ENCODE measurements around the gene DNAI1.
"Not testable (repeated sequence)": the region's sequence is repeated elsewhere in the genome, so short reads cannot be mapped to it uniquely, and the experiment has no call there.

DNAI1 gene

DNA sequence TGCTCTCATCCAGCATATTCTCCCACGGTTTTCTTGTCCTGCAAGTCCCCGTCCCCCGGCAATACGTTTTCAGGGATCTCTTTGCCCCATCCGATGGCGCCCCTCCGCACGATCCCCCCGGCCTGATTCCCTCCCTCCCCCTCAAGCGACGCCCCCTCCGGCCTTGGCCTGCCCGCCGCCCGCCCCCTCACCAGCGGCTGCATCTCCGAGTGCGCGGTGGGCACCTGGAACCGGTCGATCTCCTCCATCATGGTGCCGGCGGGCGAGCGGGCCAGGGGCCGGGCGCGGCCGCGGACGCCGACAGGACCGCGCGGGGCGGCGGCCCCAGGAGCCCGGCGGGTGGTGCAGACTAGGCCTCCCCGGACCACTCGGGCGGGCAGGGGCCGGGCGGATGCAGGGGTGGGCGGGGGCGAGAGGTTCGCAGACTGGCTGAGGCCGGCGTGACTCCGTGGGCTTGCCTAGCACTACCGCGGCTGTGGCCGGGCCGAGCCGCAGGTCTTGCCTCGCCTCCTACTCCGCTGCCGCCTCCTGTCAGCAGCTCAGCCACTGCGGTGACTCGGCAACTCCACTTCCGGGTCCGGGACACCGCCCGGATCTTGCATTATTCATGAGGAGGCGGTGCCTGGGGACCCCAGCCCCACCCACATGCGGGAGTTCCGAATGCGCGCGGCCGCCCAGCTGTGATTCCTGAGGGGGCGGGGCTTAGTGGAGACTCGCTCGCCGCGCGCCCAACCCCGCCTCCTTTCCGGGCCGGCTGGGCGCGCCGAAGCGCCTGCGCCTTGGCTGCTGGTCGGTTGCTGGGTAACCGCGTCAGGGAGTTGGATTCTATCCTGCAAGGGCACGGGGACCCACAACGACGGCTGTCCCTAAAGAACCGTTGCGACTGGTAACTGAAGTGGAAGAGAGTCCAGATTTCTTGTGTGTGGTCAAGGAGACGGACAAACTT lies at the start of gene DNAI1, which contains the start of gene FAM219A:
DNAI1 (plus strand) TSS at position 793 of the 946 bp plus-strand sequence. CDS start 201 bp downstream, outside the sequence.
FAM219A (minus strand) TSS at position 558 of the 946 bp plus-strand sequence; CDS start at position 251, 307 bp downstream.
- peak; percentile 97 for DNase-seq

DNA sequence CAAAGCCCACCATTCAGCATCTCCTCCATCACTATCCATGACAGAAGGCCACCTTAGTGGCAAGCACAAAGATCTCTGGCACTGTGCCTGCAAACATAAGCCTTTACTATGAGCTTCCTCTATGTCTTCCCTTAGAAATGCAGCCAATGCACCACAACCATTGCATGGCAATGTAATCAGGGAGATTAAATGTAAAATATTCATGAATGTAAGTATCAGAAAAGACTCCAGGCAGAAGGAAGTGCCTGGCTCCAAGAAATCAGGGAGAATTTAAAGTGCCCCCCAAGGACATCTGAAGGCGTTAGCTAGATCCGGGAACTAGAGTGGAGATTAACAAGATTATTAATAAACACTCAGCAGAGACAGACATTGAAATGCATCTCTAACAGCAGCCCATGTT lies 49.5 kb upstream of the DNAI1 start:
- DNase-seq = no peak

DNA sequence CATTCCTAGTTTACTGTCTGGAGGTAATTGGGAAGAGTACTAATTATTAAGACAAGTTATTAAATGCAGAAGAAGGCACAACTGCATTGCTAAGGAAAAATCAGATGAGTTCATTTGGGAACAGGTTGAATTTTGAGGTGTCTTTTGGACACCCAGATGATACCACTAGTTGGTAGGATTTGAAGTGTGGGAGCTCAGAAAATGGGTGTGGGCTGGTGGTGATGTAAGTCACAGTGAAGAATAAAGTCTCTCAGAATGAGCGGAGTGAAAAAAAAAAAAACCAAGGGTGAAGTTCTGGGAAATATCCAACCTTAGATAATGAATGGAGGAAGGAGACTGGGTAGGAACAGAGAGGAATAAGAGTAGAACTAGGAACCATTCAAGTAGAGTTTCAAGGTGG lies 46.3 kb upstream of the DNAI1 start:
- DNase-seq = no peak

DNA sequence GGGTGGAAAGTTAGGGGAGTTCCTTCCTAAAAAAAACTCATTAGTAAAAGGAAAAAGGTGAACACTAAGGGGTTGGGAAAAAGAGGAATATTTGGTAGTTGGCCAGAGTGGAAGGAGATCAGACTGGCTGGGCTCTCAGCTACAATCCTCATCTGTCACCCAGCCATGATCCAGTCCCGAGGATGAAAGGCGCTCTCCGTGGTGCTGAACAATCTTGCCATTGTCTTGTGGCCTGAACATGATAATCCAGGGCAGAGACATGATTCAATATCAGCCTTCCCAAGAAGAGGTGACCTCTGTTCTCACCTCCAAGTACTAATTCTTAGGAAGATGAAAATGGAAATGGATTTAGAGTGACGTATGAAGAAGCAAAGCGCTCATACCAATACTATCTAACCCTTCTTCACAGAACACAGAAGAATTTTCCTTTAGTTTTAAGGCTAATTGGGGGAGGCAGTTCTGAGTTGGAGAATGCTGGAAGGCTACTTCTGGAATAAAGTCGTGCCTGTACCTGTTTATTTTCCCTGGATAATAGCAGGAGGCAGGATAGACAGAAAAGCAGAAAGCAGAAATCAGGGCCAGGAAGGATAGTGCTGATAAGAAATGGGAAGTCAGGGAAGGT lies 45.3 kb upstream of the DNAI1 start:
- no peak for DNase-seq

DNA sequence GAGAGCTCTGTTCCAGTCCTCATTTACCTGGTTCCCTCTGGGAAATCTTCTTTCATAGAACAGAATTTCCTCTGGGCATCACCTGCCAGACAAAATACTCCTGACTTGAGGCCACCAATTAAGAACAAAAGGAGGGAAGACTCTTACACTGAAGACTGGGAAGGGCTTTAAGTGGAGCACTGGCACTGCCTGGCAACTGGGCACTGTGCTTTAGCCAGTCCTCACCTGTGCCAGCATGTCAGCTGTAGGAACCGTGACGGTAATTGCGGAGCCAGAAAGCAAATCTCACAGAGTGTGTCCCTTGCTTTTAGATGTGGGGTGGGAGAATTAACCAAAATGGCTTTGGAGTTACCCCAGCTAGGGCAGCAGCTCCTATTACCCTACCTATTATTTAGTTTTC lies 40.9 kb upstream of the DNAI1 start:
- no peak for DNase-seq

DNA sequence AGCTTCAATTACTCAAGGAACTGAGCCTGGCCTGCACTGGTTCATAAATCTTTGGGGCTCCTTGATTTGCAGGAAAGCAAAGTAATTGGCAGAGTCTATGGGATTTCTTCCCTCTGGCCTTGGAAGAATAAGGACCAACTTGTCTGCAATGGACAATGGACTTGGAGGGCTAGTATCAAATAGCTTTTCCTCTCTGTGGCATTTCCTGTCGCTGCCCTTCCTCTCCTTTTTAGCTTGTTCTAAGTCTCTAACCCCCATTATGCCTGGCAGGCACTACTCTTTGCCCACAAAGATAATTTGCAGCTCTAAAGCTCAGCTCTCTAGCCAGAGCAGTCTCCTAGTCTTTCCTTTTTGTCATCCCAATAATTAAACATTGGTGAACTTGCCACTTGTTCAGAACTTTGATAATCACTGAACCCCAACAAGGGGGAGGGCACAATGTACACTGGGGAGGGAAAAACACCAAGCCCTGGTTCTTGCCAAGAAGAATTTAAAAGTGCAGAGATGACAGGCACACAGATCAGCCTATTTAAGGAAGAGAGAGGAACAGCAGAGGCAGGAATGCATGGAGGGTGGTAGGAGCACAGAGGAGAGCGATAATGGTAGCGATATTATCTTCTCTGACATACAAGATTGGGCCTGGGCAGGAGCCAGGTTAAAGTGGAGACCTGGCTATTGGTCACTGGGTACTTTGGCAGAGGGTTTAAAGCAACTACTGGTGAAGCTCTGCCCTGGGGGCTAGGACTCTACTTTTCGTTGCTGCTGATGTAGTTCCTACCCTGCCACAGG lies 38.7 kb upstream of the DNAI1 start:
- no peak for DNase-seq

DNA sequence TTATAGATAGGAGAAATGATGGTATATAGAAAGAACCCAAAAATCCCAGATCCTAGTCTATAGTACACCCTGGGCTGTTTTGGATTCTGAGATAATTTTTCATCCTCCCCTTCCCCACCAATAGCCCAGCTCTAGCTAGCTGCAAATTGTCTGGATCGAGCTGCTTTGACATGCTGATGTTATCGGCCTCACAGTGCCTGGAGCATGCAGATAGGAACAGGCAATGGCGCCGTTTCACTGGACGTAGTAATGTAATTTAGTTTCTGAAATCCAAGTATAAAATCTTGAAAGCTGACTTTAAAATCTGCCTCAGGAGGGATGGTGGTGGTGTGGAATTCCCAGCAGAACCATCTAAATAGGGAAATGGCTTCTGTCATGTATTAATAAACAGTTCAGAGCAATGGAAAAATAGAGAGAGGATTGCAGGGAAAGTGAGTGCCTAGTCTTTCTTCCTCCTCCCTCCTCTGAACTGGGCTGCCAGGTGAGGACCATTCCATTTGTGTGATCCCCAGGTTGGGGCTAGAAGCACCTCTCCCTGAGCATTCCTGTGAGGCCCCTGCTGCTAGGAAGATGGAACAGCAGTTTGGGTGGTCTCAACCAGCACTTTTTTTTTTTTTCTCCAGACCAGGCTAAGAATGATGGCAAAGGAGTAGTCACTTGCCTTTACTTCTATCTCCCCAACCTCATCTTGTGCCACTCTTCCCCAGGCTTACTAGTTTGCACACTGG lies 32.1 kb upstream of the DNAI1 start:
- no peak for DNase-seq

DNA sequence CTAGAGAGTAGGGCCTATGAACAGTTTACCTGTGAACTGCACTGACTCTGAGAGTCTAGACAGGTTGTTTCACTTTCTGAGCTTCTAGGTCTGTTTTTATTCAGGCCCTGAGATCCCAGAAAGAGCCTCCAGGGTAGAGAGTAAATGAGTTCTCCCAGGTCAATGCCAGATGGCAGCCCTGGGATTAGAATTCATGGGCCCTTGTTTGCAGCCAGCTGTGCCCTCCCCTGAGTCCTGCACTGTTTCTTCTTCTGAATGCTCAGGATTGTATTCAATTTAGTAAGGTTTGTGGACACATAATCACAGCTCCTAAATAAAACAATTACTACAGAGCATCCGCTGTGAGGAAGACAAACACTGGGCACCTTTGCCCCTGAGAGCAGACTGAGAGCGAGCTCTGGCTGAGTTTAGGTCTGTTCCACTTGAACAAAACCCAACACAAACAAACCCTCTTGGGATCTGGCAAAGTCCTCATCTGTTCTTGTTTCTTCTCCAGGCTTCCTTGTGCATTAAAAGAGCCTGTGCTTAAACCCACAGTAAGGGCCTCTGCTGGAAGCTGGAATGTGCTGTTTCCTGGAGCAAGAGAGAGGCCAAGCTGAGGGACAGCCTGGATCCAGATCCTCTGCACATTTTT lies 30.2 kb upstream of the DNAI1 start:
- no peak for DNase-seq

DNA sequence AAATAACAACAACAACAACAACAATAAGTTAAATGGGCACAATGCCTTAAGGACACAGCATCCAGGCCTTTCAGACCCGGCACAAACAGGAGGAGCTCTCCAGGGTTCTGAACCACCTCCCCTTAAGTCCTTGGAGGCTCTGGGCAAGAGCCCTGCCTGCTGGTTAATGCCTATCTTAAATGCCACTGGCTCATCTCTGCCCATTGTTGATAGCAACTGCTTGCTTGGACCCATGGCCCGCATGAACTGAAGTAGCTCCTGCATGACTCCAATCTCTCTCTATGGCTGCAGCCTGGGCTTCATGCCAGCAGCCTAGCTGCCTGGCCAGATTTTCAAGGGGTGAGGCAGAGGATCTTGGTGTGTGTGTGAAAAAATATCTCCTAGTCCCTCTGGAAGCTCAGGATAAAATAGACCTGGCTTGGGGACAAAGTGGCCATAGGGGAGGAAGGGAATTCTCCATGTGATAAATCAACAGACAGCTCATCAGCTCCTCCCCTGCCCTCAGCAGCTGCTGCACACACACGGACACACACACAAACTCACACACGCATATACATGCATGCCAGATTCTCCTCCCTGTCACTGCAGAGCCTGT lies 27.7 kb upstream of the DNAI1 start:
- peak; percentile 50 for DNase-seq

DNA sequence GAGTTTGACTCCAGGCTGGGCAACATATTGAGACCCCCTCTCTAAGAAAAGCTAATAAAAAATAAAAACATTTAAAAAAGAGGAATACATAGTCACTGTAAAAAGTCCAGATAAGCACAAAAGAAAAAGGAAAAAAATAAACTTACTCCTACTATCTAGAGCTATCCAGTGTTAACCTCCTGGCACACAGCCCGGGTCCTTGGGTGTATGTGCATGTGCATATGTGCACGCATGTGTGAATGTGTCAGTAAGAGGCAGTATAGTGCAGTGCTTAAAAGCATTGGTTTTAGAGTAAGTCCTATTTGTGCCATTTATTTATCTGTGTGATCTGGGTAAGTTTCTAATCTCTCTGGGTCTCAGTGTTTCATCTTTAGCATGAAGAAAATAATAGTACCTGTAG lies 26.9 kb upstream of the DNAI1 start:
- no peak for DNase-seq

DNA sequence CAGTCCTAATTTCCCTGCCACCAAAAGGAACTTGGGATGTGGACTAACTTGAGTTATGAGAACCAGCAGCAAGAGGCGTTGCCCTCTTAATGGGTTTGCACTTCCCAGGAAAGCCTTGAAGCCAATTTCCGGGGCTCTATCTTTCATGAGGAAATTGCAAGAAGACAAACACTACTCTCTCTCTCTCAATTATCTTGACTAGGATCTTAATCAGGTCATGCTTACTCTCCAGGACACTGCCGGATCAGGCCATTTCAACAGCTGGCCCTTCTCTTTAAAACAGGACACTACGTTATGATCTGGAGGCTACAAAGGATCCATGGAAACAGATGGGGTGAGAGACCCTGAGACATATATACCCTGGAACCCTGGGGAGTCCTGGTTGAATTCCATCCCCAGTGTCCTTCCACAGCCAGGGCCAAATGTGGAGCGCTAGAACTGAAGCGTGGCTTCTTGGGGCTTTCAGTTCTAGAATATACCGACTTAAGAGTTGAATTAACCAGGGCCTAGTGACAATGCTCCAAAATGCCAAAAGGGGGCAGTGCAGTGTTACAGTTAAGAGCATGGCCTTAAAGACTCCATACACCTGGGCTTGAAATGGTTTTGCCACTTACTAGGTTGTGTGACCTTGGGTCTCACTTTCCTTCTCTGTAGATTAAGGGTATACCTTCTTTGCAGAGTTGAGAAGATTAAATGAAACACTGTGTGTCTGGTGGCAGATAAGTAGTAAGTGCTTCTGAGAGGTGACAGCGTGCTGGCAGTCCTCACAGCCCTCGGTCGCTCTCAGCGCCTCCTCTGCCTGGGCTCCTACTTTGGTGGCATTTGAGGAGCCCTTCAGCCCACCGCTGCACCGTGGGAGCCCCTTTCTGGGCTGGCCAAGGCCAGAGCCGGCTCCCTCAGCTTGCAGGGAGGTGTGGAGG lies 21.3 kb upstream of the DNAI1 start:
- DNase-seq = peak; percentile 14

DNA sequence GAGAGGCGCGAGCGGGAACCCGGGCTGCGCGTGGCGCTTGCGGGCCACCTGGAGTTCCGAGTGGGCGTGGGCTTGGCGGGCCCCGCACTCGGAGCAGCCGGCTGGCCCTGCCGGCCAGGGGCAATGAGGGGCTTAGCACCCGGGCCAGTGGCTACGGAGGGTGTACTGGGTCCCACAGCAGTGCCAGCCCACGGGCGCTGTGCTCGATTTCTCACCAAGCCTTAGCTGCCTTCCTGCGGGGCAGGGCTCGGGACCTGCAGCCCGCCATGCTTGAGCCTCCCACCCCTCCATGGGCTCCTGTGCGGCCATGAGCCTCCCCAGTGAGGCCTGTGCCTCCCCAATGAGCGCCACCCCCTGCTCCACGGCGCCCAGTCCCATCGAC lies 20.7 kb upstream of the DNAI1 start:
- DNase-seq = not testable (repeated sequence)

DNA sequence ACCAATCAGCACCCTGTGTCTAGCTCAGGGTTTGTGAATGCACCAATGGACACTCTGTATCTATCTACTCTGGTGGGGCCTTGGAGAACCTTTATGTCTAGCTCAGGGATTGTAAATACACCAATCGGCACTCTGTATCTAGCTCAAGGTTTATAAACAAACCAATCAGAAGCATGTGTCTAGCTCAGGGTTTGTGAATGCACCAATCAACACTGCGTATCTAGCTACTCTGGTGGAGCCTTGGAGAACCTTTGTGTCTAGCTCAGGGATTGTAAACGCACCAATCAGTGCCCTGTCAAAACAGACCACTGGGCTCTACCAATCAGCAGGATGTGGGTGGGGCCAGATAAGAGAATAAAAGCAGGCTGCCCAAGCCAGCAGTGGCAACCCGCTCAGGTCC lies 20.1 kb upstream of the DNAI1 start:
- DNase-seq = not testable (repeated sequence)

DNA sequence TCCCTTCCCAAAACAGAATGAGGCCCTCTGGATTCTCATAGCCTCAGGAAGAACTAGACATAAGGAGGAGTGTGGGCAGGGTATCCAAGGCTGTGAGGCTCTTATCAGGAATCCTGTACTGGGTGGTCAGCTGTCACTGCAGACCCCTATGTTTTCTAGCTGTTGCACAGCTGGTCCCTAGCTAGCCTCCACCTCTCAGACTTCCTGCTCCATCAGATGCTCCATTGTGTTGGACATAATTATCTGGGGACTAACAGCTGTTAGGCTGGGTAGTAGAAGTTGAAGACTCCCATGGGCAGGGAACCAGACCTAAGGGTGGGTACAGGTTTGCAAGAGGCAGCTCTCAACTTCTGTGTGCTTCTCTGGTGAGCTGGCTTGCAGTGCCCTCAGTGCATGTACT lies 18.6 kb upstream of the DNAI1 start:
- no peak for DNase-seq

DNA sequence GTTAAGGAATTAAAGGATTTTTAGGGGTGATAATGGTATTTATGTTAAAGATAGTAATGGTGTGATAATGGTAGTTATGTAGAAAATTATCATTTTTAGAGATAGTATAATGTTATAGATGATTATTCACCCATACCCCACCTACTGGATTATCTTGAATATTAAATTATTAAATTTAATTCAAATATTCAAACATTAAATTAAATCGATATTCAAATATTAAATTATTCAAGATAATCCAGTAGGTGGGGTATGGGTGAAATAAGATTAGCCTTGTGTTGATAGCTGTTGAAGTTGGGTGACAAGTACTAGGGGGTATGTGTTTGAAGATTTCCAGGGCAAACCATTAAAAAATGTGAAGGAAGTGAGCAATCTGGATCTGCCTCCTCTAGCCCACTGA lies 15.8 kb upstream of the DNAI1 start:
- no peak for DNase-seq

DNA sequence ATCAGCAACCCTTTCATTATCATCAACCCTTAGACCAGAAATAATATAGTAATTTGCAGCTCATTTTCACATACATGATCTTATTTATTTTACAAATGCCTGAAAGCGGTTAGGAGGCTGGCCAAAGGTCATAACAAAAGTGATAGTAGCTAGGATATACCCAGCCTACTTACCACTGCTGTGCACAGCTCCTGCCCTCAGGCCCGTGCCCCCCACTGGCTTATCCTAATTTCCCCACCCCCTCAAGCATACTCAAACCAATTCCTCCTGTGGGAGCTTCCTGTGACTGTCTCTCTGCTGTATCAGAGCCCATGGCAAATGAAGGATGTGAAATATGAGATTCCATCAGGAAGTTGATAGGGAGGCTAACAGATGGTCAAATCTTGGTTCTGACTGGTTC lies 15.1 kb upstream of the DNAI1 start:
- DNase-seq = no peak

DNA sequence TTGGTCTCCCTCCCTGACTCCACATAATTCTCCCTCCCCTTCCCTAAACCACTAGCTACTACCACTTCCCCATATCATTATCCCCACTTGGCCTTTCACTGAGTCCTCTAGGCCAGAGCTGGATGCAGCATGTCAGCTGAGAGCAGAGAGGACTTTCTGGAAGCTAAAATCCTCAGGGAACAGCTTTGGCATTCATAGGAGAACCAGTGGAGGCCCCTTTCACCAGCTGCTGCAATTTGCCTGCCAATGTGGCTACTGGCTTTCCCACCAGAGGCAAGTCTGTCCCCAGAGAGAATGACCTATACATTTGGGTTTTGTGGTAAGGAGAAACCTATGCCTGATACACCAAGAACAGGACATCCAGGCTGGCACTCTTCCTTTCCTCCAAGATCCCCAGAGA lies 14.6 kb upstream of the DNAI1 start:
- DNase-seq = no peak

DNA sequence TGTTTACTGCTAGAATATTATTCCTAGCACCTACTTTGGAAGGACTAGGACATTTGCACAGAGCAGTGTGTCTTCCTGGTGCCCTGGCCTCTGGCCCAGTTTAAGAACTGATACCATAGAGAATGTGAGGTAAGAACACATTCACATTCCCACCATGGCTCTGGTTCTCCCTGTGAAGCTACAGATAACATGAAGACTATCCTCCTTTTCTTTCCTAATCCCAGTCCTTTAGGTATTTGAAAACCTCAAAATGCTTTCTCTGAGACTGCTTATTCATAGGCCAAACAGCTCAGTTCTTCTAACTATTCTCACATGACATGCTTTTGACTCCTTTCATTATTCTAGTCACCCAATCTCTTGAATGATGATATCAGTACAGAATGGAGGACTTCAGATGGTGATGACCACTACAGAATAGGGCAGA lies 12.1 kb upstream of the DNAI1 start:
- DNase-seq = no peak

DNA sequence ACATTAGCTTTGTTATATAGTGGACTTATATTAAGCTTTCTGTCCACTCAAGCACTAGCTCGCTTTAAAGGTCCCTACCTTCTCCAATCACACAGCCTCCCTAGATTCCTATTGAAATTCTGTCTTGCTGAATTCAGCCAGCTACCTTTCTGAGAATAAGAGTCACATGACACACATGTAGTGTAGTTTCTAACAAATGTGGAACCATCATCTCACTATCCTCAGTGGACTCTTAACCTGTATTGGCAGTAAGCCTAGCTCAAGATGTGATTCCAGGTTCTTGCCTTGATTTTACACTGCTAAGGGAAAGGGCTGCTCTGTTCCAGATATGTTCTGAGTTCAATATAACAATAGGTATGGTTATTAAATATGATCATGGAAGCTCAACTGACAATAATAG lies 11.7 kb upstream of the DNAI1 start:
- no peak for DNase-seq

DNA sequence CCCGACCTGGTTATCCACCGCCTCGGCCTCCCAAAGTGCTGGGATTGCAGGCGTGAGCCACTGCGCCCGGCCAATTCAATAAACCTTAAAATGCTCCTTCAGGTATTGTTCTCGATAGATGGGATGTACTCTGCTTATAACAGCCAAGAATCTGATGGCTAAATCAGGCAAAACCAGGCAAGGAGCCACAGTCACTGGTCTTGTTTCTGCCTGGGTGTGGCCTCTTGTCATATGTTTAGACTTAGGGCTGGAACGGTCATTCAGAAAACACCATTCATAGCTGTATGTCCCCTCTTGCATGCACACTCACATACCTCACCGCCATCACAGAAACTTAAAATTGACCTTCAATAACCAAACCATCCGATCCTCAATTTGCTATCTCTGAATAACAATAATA lies 8.0 kb upstream of the DNAI1 start:
- no peak for DNase-seq

DNA sequence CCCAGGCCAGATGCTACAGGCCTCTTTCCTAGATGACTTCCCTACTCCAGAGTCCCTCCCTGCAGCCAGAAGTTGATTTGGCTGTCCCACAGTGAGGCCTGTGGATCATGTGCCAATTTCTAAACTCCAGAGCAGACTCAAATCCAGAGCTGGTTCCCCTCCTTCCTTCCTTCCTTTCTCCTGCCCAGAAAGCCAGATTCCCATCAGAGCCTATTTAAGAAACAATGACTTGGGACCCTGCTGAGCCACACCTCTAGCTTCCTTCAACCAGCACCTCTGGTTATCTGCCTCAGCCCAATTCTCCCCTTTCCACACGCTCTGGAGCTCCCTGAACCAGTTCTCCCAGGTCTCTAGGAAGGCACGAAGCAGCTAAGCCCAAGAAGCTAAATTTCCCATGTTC lies 7.5 kb upstream of the DNAI1 start:
- DNase-seq = no peak
